Trophoblast cell (in vitro differentiated cells and primary cell): ENCODE data around the gene RNF186.
"Not testable (repeated sequence)": the region's sequence is repeated elsewhere in the genome, so short reads cannot be mapped to it uniquely, and the experiment has no call there.

Experiments used
- DNase-seq, 2 donors: peaks; one replicate each; pipeline ENCODE4 v3.0.0-alpha.2; 2016
- H2AFZ ChIP-seq: 2 replicates; pipeline ENCODE4 v1.6.1; 2013; ENCODE audit warnings: low read length, moderate library complexity, mild to moderate bottlenecking; ENCODE audit not compliant: insufficient read depth, poor library complexity
- H2AK5ac ChIP-seq: 2 replicates; pipeline ENCODE4 v1.6.1; 2013; ENCODE audit warnings: mild to moderate bottlenecking, low read length
- H2BK120ac ChIP-seq: 2 replicates; pipeline ENCODE4 v1.6.1; 2013; ENCODE audit warnings: low read length, mild to moderate bottlenecking, moderate library complexity; ENCODE audit not compliant: insufficient read depth, poor library complexity
- H2BK12ac ChIP-seq: 2 replicates; pipeline ENCODE4 v1.6.1; 2013; ENCODE audit warnings: mild to moderate bottlenecking, low read length, moderate library complexity
- H2BK5ac ChIP-seq: 2 replicates; pipeline ENCODE4 v1.6.1; 2013; ENCODE audit warnings: low read length, low read depth, moderate library complexity, mild to moderate bottlenecking; ENCODE audit not compliant: poor library complexity
- H3K14ac ChIP-seq: 2 replicates; pipeline ENCODE4 v1.6.1; 2013; ENCODE audit warnings: mild to moderate bottlenecking, low read length
- H3K18ac ChIP-seq: 2 replicates; pipeline ENCODE4 v1.6.1; 2013; ENCODE audit warnings: mild to moderate bottlenecking, low read length
- H3K23ac ChIP-seq: 2 replicates; pipeline ENCODE4 v1.6.1; 2013; ENCODE audit warnings: low read length
- H3K27ac ChIP-seq: 2 replicates; pipeline ENCODE4 v1.5.1; 2013; ENCODE audit warnings: low read depth, mild to moderate bottlenecking, inconsistent platforms, low read length, moderate library complexity
- H3K27me3 ChIP-seq: 2 replicates; pipeline ENCODE4 v1.6.1; 2013; ENCODE audit warnings: inconsistent platforms, mild to moderate bottlenecking, low read length, moderate library complexity; ENCODE audit not compliant: insufficient read depth
- H3K36me3 ChIP-seq, 2 experiments: 1 replicate in 1 of 2; 2 replicates in 1 of 2; pipeline ENCODE4 v1.6.1; 2013; ENCODE audit warnings: low read length in 2 of 2, mild to moderate bottlenecking in 2 of 2, moderate library complexity in 1 of 2; ENCODE audit not compliant: insufficient read depth in 2 of 2, control insufficient read depth in 1 of 2
- H3K4ac ChIP-seq: 2 replicates; pipeline ENCODE4 v1.6.1; 2013; ENCODE audit warnings: low read depth, mild to moderate bottlenecking, low read length, moderate library complexity
- H3K4me1 ChIP-seq, 2 experiments: 1 replicate in 1 of 2; 2 replicates in 1 of 2; pipeline ENCODE4 v1.6.1; 2013; ENCODE audit warnings: low read length in 2 of 2, mild to moderate bottlenecking in 2 of 2, moderate library complexity in 1 of 2; ENCODE audit not compliant: insufficient read depth in 2 of 2, control insufficient read depth in 1 of 2
- H3K4me2 ChIP-seq: 2 replicates; pipeline ENCODE4 v1.6.1; 2013; ENCODE audit warnings: inconsistent platforms, mild to moderate bottlenecking, low read length, moderate library complexity
- H3K4me3 ChIP-seq: 2 replicates; pipeline ENCODE4 v1.5.1; 2013; ENCODE audit warnings: mild to moderate bottlenecking, low read depth, low read length, inconsistent platforms
- H3K79me1 ChIP-seq: one replicate; pipeline ENCODE4 v1.6.1; 2013; ENCODE audit warnings: low read length
- H3K79me2 ChIP-seq: 2 replicates; pipeline ENCODE4 v1.6.1; 2013; ENCODE audit warnings: low read length, mild to moderate bottlenecking; ENCODE audit not compliant: control insufficient read depth, insufficient read depth, poor library complexity
- H3K9ac ChIP-seq: 2 replicates; pipeline ENCODE4 v1.6.1; 2013; ENCODE audit warnings: mild to moderate bottlenecking, low read length
- H3K9me3 ChIP-seq: 2 replicates; pipeline ENCODE4 v1.6.1; 2013; ENCODE audit warnings: low read depth, mild to moderate bottlenecking, control low read depth, inconsistent platforms, low read length; ENCODE audit not compliant: insufficient read depth
- H4K12ac ChIP-seq: 2 replicates; pipeline ENCODE4 v1.6.1; 2013; ENCODE audit warnings: low read depth, mild to moderate bottlenecking, low read length, moderate library complexity
- H4K8ac ChIP-seq: 2 replicates; pipeline ENCODE4 v1.6.1; 2013; ENCODE audit warnings: low read depth, mild to moderate bottlenecking, low read length, moderate library complexity
- H4K91ac ChIP-seq: one replicate; pipeline ENCODE4 v1.6.1; 2013; ENCODE audit warnings: low read depth, mild to moderate bottlenecking, low read length, moderate library complexity
- WGBS: extraction: QIAGEN DNeasy Blood & Tissue Kit; methylation state at CpG from one replicate; pipeline ENCODE4 v1.1.7; 2013; ENCODE audit warnings: missing lambda C conversion rate; ENCODE audit not compliant: insufficient read length, insufficient coverage; ENCODE audit errors: extremely low coverage; 5-methylcytosine and 5-hydroxymethylcytosine counted together

Gene RNF186

DNA sequence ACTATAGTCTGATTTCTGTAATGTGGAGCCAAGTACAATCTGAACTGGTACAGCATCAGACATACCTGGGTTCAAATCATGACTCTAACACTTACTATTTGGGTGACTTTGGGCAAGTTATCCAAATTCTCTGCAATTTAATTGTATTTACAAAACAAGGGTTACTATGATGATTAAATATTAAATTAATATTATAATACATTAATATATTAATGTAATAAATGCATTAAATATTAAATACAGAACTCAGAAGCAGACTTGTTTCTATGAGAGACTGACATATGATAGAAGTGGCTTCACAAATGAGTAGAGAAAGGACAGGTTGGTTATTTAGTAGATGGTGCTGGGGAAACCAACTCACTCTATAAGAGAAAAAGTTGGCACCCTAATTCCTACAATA lies 39.8 kb upstream of the RNF186 start:
- H3K9me3 ChIP-seq, result no peaks in the 10 kb centered on the region
- no peaks in the 10 kb centered on the region for H3K4me1 ChIP-seq
- no peak overlapping the region for H2BK12ac ChIP-seq
- no peak overlapping the region for H2AK5ac ChIP-seq
- H3K36me3 ChIP-seq, result no peaks in the 10 kb centered on the region
- H3K18ac ChIP-seq, result no peak overlapping the region
- no peak overlapping the region for H4K12ac ChIP-seq
- no peak overlapping the region for H3K4me2 ChIP-seq
- no peak overlapping the region for H3K14ac ChIP-seq
- no peak overlapping the region for H3K27ac ChIP-seq
- DNase-seq, result no peak
- no peak overlapping the region for H3K4me3 ChIP-seq
- H2BK120ac ChIP-seq, result no peak overlapping the region
- no peaks in the 10 kb centered on the region for H3K79me2 ChIP-seq
- no peak overlapping the region for H2BK5ac ChIP-seq
- no peak overlapping the region for H3K23ac ChIP-seq
- H3K79me1 ChIP-seq, result no peaks in the 10 kb centered on the region
- H2AFZ ChIP-seq, result no peak overlapping the region
- no peaks in the 10 kb centered on the region for H3K27me3 ChIP-seq
- H4K8ac ChIP-seq, result no peak overlapping the region
- H3K4ac ChIP-seq, result no peak overlapping the region
- no peak overlapping the region for H4K91ac ChIP-seq
- H3K9ac ChIP-seq, result no peak overlapping the region

DNA sequence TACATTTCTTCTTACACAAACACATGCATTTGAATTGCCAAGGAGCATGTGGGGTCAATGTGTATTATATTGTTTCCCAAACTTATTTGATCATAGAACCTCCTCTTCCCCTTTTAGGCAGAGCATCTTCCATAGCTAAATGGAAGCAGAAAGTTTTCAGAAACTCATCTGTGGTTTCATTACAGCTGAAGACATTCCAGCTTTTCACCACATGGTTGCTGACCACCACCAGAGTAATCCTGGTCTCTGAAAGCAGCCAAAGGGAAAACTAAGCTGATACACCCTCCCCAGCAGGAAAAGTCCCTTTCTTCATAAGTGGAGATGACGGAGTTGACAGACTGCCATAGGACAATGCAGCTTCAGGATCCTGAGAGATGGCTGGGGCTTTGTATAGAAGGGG lies 37.0 kb upstream of the RNF186 start:
- Histone ChIP-seq H4K12ac (no peak overlapping the region), H3K14ac (no peak overlapping the region), H3K4me2 (no peak overlapping the region), H3K27ac (no peak overlapping the region), H3K4ac (no peak overlapping the region), H3K9me3 (no peaks in the 10 kb centered on the region), H3K4me3 (no peak overlapping the region), H3K79me2 (no peaks in the 10 kb centered on the region), H2AK5ac (no peak overlapping the region), H3K9ac (no peak overlapping the region), H2BK5ac (no peak overlapping the region), H3K27me3 (no peaks in the 10 kb centered on the region), H3K36me3 (no peaks in the 10 kb centered on the region), H2BK120ac (no peak overlapping the region), H4K91ac (no peak overlapping the region), H4K8ac (no peak overlapping the region), H3K4me1 (no peaks in the 10 kb centered on the region), H3K23ac (no peak overlapping the region), H2BK12ac (no peak overlapping the region), H3K79me1 (no peaks in the 10 kb centered on the region), H2AFZ (no peak overlapping the region), H3K18ac (no peak overlapping the region)
- no CpG with 5 or more reads among the region's 1 CpG for WGBS
- DNase-seq, result no peak

DNA sequence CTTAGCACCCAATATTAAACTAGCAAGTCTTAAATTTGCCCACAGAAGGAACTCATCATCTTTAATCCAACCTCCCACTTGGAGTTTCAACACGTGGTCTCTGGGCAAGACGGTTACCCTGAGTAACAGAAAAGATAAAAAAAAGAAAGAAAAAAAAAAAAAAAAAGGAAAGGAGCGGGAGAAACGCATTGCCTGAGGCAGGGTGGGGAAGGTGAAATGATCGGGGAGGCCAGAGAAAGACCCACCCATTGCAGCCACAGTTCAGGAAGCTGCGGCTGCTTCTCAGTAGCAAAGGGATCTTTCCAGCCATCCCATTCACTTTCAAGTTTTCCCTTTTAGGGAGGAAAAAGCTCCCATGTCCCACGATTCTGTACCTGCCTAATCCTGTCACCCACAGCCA lies 35.1 kb upstream of the RNF186 start:
- Histone ChIP-seq H3K4me3 (no peak overlapping the region), H2BK12ac (no peak overlapping the region), H3K9ac (no peak overlapping the region), H4K12ac (no peak overlapping the region), H4K8ac (no peak overlapping the region), H3K4me1 (no peaks in the 10 kb centered on the region), H4K91ac (no peak overlapping the region), H3K27ac (no peak overlapping the region), H3K27me3 (no peaks in the 10 kb centered on the region), H3K4me2 (no peak overlapping the region), H2AK5ac (no peak overlapping the region), H3K18ac (no peak overlapping the region), H3K79me1 (no peaks in the 10 kb centered on the region), H2BK5ac (no peak overlapping the region), H3K4ac (no peak overlapping the region), H3K36me3 (no peaks in the 10 kb centered on the region), H3K23ac (no peak overlapping the region), H3K14ac (no peak overlapping the region), H2AFZ (no peak overlapping the region), H2BK120ac (no peak overlapping the region), H3K79me2 (no peaks in the 10 kb centered on the region), H3K9me3 (no peaks in the 10 kb centered on the region)
- no peak for DNase-seq
- WGBS, result no CpG with 5 or more reads among the region's 7 CpGs

DNA sequence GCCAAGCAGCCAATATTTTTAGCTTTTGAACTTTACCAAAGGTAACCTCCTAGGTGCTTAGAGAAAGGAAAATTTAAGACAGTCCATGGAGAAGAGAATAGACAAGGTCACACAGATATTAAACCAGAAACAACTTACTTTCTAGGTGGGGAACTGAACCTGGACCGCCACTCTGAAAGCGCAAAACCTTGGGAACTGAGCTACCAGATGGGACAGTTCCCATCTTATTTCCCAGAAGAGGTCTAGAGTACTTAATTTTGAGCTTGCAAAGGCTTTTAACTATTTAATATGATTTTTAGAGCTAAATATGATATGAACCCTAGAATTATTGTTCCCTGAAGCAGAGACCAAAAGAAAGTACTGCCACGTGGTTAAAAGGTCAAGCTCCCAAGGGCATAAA lies 34.2 kb upstream of the RNF186 start:
- WGBS, result no CpG with 5 or more reads among the region's 3 CpGs
- H2AK5ac ChIP-seq, H4K12ac ChIP-seq, H2BK5ac ChIP-seq, H3K36me3 ChIP-seq, DNase-seq, H3K27ac ChIP-seq, H2AFZ ChIP-seq, H3K23ac ChIP-seq, H3K4me3 ChIP-seq, H3K4me1 ChIP-seq, H3K27me3 ChIP-seq, H3K9me3 ChIP-seq, H2BK120ac ChIP-seq, H3K4me2 ChIP-seq, H2BK12ac ChIP-seq, H3K4ac ChIP-seq, H3K79me2 ChIP-seq, H3K14ac ChIP-seq, H3K79me1 ChIP-seq, H4K91ac ChIP-seq, H3K18ac ChIP-seq, H4K8ac ChIP-seq, H3K9ac ChIP-seq: not testable (repeated sequence)

DNA sequence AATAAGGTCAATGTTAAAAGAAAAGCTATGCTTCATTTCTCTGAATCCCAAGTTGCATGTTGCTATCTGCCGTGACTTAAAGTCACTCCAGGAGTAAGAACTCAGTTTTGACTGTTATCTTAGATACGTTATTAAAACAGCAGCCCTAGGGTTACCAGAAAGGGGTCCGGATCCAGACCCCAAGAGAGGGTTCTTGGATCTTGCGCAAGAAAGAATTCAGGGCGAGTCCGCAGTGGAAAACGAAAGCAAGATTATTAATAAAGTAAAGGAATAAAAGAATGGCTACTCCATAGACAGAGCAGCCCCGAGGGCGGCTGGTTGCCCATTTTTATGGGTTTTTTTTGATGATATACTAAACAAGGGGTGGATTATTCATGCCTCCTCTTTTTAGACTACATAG lies 32.3 kb upstream of the RNF186 start:
- H2AK5ac ChIP-seq, H3K4ac ChIP-seq, H3K18ac ChIP-seq, H3K9me3 ChIP-seq, H3K27me3 ChIP-seq, H3K27ac ChIP-seq, H3K14ac ChIP-seq, H2AFZ ChIP-seq, H3K23ac ChIP-seq, H3K4me2 ChIP-seq, H4K8ac ChIP-seq, H3K36me3 ChIP-seq, H2BK5ac ChIP-seq, H2BK12ac ChIP-seq, DNase-seq, H2BK120ac ChIP-seq, H3K9ac ChIP-seq, H3K4me3 ChIP-seq, H4K91ac ChIP-seq, H4K12ac ChIP-seq, H3K4me1 ChIP-seq, H3K79me1 ChIP-seq, H3K79me2 ChIP-seq: not testable (repeated sequence)
- no CpG with 5 or more reads among the region's 9 CpGs for WGBS
